GM19239 (cell line): ENCODE results near the gene TRABD2A.
"Not testable (repeated sequence)": the region's sequence is repeated elsewhere in the genome, so short reads cannot be mapped to it uniquely, and the experiment has no call there.

Source experiments
- DNase-seq: peaks from one replicate; pipeline ENCODE4 v3.0.0; 2011; ENCODE audit warnings: low spot score; ENCODE audit not compliant: insufficient read length
- FAIRE-seq: peaks from 2 replicates; lab custom pipeline; 2011; peaks lifted over from hg19 to GRCh38; lab: Jason Lieb, UNC

The TRABD2A gene

GRCh38 chr2:84880645-84881521 is at the start of gene TRABD2A:
Gene TRABD2A (minus strand): TSS chr2:84881084. CDS start chr2:84881039, 45 bp downstream.
- FAIRE-seq, result no peak

DNA sequence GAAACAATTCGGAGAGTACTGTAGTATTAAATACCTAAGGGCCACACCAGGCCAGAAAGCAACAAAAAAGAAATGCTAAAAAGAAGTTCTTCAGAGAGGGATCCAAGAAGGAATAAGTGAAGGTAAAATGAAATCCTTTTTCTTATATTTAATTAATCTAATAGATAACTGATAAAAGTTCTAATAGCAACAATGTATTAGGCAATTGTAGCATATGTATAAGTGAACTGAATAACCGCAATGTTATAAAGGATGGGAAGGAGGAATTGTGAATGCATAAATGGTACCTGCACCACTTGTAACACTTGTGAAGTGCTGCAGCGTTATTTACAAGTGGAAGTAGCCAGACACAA is 46.4 kb upstream of the TRABD2A start:
- DNase-seq, result no peak
- FAIRE-seq, result no peak

More at GRCh38 chr2:84880645-84881521, at the start of gene TRABD2A:
- DNase-seq, result no peak

DNA sequence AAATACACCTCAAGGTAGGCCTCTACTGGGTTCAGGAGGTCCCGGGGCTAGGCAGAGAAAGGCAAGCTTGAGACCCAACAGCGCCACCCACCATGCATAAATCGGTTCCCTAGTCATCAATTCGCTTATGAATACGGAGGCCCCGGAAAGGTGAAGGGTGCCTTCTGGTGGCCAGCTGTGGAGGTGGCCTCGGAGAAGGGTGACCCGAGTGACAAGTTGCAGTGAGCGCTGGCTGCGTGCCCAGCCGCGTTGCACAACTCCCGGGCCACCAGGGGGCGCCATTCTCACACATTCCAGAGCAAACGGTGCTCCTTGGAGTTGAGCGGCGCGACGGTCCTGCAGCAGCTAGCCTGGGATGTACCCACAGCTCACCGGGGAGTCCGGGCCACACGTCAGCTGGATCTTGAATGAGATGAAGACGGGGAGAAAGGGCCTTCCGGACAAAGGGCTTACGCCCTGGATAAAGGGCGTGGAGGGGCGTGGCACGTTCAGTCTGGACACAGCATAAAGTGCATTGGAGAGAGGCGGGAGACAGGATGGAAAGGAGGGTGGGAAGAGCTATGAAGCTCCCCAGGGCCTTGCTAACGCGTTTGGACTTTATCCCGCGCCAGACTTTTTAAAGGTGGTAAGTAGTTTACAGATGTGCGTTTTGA is 45.0 kb upstream of the TRABD2A start:
- DNase-seq (no peak), FAIRE-seq (peak; percentile 91)

DNA sequence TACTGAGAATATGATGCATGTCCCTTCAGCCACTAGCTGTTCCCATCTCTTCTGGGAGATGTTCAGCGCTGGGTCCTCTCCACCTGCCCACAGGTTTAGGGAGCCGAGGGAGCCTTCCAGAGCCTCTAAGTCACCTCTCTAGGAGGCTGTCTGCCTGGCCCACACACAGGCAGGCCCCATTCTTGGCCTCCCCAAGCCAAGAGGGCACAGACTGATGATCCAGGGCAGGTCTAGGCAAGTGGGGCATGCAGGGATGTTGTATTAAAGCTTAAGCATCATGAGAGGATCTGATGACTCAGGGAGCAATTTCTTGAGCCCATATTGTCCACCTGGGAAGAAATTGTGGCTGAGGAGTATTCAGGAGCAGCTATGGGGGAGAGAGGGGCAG is 44.4 kb upstream of the TRABD2A start:
- no peak for DNase-seq
- no peak for FAIRE-seq

DNA sequence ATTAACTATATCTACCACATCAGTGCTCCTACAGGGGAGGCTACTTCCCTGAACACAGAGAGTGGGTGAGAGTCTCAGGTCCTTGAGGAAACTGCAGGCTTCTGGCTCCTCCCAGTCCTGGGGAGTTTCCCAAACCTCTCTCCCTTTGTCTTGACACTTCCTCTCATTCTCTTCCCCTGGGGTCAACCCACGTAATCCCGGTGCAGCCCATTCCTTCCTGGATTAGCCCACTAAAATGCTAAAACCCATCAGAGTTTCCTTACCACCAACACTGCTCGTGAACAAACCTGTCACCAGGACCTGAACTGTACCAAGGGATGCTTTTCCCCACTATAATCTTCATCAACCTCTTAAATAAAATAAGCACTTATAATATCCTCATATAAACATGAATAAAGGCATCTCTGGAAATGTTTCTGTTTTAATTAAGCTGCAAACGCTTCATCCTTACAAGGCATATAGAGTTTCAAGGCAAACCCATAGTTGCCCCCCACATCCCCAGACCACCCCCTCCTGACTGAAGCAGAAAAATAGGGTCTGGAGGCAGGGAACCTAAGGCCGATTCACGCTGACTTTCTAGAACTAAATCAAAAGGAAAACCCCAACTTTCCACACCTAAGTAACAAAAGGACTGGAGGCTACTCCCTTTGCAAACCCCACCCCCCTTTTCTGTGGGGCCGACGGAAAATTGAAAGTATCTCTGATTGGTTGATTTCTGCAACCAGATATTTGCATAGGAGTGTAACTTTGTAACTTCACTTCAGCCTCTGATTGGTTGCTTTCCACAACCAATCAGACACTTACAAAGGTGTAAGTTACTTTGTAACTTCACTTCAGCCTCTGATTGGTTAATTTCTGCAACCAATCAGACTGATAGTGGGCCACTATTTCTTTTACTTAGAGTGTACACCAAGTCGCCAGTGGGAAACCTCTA is 43.6 kb upstream of the TRABD2A start:
- peak; percentile 74 for FAIRE-seq
- no peak for DNase-seq

- no peak for DNase-seq
- FAIRE-seq, result no peak
These were observed 42.1 kb upstream of the TRABD2A start for GRCh38 chr2:84923009-84923408.

GRCh38 chr2:84919885-84920580 is 39.1 kb upstream of the TRABD2A start:
- peak; percentile 88 for FAIRE-seq
- DNase-seq, result no peak

DNA sequence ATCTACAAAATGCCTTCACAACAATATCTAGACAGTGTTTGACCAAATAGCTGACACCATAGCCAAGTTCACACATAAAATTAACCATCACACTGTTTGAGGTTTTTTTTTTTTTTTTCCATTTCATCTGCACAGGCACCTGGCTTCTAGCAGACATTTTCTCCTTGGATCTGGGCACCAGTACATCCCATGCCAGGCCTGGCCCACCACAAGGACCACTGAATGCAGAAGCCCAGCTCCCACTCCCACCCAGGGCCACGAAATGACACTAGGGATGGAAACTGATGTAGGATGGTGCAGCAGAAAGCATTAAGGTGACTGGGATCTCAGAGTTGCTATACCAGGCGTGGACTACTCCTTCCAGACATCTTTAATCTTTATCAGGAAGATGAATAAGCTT is 37.5 kb upstream of the TRABD2A start:
- FAIRE-seq (no peak), DNase-seq (no peak)

GRCh38 chr2:84917821-84918220 is 36.9 kb upstream of the TRABD2A start:
- DNase-seq, FAIRE-seq: not testable (repeated sequence)

DNA sequence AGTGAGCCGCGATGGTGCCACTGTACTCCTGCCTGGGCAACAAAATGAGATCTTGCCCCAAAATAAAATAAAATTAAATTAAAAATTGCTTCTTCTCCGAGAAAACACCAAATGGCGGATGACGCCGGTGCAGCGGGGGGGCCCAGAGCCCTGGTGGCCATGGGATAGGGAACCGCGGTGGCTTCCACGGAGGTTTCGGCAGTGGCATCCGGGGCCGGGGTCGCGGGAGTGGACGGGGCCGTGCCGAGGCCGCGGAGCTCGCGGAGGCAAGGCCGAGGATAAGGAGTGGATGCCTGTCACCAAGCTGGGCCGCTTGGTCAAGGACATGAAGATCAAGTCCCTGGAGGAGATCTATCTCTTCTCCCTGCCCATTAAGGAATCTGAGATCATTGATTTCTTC is 34.8 kb upstream of the TRABD2A start:
- not testable (repeated sequence) for DNase-seq, FAIRE-seq

DNA sequence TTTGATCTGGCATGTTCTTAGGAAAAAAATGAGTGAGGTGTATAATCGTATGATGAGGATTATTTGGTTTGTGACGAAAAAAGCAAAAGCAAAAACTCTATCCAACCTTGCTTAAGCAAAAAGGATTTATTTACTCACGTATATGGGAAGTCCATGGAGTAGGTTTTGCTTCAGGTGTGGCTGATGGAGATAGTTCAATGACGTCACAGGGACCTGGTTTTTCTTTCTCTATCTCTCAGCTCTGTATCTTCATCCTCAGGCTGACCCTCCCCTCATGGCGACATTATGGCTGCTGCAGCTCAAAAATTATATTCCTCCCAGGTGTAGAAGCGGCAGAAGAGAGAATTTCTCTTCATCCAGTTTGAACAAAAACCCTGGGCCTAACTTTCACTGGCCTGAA is 33.5 kb upstream of the TRABD2A start:
- FAIRE-seq (no peak), DNase-seq (no peak)

GRCh38 chr2:84912984-84913383 is 32.1 kb upstream of the TRABD2A start:
- DNase-seq (no peak), FAIRE-seq (no peak)

GRCh38 chr2:84911135-84911678 is 30.3 kb upstream of the TRABD2A start:
- DNase-seq, result no peak
- no peak for FAIRE-seq

GRCh38 chr2:84908948-84909713 is 28.2 kb upstream of the TRABD2A start:
- no peak for FAIRE-seq
- DNase-seq, result no peak

DNA sequence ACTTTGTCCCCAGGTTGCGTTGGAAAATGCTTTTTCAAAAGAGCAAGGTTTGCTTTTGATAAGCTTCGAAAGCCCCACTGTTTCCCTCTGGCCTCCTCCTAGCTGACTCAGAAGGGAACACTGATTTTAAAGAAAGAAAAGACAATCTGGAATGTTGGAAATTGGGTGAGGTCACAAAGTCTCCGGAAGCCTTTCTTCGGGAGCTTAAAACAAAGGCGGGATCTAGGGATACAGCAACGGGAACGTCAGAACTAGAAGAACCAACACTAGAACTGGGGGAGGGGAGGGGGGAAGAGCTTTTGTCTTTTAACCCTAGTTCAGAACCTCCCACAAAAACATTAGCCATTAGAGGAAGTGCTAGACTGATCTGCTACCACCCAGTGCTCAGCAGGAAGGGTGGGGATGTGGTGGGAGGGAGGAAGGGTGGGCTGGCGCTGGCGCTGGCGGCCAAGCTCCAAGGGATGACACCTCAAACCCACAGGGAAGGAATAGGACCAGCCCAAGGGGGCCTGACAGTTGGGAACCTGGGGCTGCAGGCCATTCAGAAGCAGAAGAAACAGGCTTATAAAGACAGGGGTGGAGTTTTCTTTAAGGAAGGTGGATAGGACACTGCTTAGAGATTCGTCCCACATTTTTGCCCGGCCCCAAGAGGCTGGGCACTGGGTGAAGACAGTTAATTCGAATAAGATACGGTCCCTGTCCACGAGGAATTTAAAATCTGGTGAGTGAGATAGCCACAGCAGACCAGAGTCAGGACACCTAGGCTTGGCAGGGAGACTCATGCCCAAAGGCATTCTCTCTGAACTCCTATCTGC is 26.2 kb upstream of the TRABD2A start:
- DNase-seq, result peak; percentile 72
- peak; percentile 90 for FAIRE-seq

- peak; percentile 37 for FAIRE-seq
- DNase-seq, result no peak
These were observed 25.4 kb upstream of the TRABD2A start for GRCh38 chr2:84906108-84906899.
